LNCAP (cell line): Measurements from ENCODE around the gene WNT3A.

Source experiments
- TF ChIP-seq, protein P1 (sequence below): fragments of 450-650 bp; IDR thresholded peaks from 2 replicates; pipeline ENCODE4 v1.5.1; 2017; ENCODE audit warnings: mild to moderate bottlenecking

WNT3A gene

DNA sequence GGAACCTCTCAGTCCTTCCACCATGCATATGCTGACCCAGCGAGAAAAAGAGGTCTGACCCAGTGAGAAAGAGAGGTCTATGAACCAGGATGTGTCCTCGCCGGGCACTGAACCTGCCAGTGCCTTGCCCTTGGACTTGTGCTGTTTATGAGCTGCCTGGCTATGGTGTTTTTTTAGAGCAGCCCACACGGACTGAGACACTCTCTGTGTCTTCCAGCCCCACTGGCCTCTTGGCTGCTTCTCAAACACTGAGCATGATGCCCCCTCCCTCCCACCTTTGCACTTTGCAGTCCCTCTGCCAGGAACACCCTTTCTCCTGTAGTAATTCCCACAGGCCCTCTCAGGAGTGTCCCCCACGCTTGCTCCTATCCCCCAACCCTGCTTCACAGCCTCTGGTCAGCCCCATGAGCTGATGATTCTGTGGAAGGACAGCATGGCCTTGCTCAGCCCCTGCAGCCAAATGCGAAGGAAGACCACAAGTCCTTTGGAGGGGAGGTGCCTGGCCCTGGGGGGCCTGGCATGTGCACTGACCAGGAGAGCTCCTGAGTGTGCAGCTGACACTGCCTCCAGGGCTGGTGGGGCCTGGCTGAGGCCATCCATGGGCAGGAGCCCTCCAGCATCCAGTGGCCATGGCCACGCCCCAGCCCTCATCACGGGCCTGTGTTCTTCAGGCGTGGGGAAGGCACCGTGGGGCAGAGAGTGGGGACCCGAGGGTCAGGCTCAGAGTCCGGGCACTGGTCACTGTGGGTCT lies 23.8 kb downstream of the WNT3A start:
- TF ChIP-seq, protein P1, sequence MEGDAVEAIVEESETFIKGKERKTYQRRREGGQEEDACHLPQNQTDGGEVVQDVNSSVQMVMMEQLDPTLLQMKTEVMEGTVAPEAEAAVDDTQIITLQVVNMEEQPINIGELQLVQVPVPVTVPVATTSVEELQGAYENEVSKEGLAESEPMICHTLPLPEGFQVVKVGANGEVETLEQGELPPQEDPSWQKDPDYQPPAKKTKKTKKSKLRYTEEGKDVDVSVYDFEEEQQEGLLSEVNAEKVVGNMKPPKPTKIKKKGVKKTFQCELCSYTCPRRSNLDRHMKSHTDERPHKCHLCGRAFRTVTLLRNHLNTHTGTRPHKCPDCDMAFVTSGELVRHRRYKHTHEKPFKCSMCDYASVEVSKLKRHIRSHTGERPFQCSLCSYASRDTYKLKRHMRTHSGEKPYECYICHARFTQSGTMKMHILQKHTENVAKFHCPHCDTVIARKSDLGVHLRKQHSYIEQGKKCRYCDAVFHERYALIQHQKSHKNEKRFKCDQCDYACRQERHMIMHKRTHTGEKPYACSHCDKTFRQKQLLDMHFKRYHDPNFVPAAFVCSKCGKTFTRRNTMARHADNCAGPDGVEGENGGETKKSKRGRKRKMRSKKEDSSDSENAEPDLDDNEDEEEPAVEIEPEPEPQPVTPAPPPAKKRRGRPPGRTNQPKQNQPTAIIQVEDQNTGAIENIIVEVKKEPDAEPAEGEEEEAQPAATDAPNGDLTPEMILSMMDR: no peak

- TF ChIP-seq, protein P1: no peak
Measured at GRCh38 chr1:228031276-228031995, 24.6 kb downstream of the WNT3A start.

- TF ChIP-seq, protein P1: no peak
Measured at GRCh38 chr1:228032041-228032440, 25.2 kb downstream of the WNT3A start.

- TF ChIP-seq, protein P1: no peak
Measured at GRCh38 chr1:228033376-228033775, 26.6 kb downstream of the WNT3A start.

- TF ChIP-seq, protein P1: no peak
Measured at GRCh38 chr1:228034954-228035837, 28.4 kb downstream of the WNT3A start.

- TF ChIP-seq, protein P1: no peak
Measured at GRCh38 chr1:228035844-228036243, 29.0 kb downstream of the WNT3A start.

- TF ChIP-seq, protein P1: no peak
Measured at GRCh38 chr1:228036701-228037231, 30.0 kb downstream of the WNT3A start.
